ENCODE data around the gene WWP2. TPM values are rescaled to one million over a fixed set of nuclear protein-coding genes. Genes with fewer than 3 reads are reported as not detected.

WWP2 gene
- total RNA-seq, 1 donor from 2014 or later, result 38.8 TPM

DNA sequence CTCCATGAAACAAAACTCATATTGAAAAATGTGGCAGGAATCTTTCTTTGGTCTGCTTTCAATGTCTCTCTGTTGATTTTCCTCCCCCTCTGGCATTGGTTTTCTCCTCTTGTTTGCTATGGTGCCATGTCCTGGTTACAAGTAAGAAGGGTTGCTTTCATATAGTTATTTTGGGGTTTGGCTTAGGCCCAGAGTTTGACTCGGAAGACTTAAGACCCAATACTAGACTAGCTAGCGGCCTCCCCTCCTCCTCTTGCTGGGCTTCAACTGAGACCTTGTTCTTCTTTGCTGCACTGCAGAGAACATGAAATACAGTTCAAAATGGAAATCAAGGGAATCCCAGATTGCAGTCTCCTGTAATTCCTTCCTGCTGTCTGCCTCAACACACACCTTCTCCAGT is 159.0 kb downstream of the WWP2 start:
- H3K27ac Mint-ChIP-seq, result no peak overlapping the region
- H3K4me3 Mint-ChIP-seq, result no peak overlapping the region
- H3K27me3 Mint-ChIP-seq, result no peaks in the 10 kb centered on the region
- no peak for DNase-seq (ENCODE audit: extremely low spot score, unreplicated experiment)
- H3K9me3 Mint-ChIP-seq, result no peaks in the 10 kb centered on the region
- TF ChIP-seq CTCF (conservative IDR thresholded peaks at IDR 0.05), result no peak
- peaks cover 34% of the 10 kb centered on the region for H3K4me1 Mint-ChIP-seq (ENCODE audit: unreplicated experiment)
- H3K36me3 Mint-ChIP-seq, result peaks cover 11% of the 10 kb centered on the region

GRCh38 chr16:69922200-69922599 is 160.1 kb downstream of the WWP2 start:
- DNase-seq (ENCODE audit: extremely low spot score, unreplicated experiment), result no peak
- Mint-ChIP-seq H3K9me3 (no peaks in the 10 kb centered on the region), H3K4me3 (no peak overlapping the region), H3K27ac (no peak overlapping the region), H3K4me1 (ENCODE audit: unreplicated experiment) (peaks cover 28% of the 10 kb centered on the region), H3K27me3 (no peaks in the 10 kb centered on the region), H3K36me3 (peaks cover 7% of the 10 kb centered on the region)
- TF ChIP-seq CTCF (conservative IDR thresholded peaks at IDR 0.05), result no peak

DNA sequence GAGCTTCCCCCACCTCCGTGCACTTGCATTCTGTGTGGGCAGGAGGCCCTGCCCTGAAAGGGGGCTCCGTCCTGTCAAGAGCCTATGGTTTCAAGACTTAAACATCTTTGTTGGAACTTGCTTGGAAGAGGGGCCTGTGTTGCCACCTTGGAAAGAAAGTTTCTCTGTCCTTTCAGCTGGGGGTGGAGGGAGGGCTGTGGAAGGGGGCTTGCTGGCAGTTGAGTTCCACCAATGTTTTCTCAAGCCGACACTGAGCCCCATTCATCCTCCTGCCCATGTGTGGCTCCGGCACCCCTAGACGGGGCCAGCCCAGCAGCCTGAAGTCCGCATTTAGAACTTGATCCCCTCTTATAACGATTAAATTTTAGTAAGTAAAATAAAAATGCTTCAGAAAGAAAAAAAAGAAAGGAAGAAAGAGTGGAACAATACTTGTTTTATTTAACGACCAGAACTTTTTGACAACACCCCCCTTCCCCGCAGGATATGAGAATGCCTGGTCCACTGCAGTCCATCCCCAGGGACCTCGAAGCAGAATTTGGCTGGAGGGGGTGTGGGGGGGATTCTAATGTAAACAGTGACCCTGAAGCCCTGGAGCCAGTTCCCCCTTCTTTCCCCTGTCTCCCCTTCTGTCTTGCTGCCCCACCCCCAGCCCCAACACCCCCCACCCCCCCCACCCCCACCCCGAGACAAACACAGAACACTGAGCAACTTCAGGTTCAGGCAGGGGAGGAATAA is 162.1 kb downstream of the WWP2 start:
- Mint-ChIP-seq H3K27me3 (no peaks in the 10 kb centered on the region), H3K36me3 (peaks cover 3% of the 10 kb centered on the region), H3K27ac (peak overlapping the region; percentile 48), H3K4me1 (ENCODE audit: unreplicated experiment) (peaks cover 25% of the 10 kb centered on the region), H3K9me3 (no peaks in the 10 kb centered on the region), H3K4me3 (no peak overlapping the region)
- no peak for DNase-seq (ENCODE audit: extremely low spot score, unreplicated experiment)
- no peak for TF ChIP-seq CTCF (conservative IDR thresholded peaks at IDR 0.05)

GRCh38 chr16:69924777-69925191 is 162.7 kb downstream of the WWP2 start:
- no peak for DNase-seq (ENCODE audit: extremely low spot score, unreplicated experiment)
- Mint-ChIP-seq H3K36me3 (peaks cover 3% of the 10 kb centered on the region), H3K27ac (peak overlapping the region; percentile 54), H3K9me3 (no peaks in the 10 kb centered on the region), H3K4me3 (no peak overlapping the region), H3K4me1 (ENCODE audit: unreplicated experiment) (peaks cover 25% of the 10 kb centered on the region), H3K27me3 (no peaks in the 10 kb centered on the region)
- no peak for TF ChIP-seq CTCF (conservative IDR thresholded peaks at IDR 0.05)

DNA sequence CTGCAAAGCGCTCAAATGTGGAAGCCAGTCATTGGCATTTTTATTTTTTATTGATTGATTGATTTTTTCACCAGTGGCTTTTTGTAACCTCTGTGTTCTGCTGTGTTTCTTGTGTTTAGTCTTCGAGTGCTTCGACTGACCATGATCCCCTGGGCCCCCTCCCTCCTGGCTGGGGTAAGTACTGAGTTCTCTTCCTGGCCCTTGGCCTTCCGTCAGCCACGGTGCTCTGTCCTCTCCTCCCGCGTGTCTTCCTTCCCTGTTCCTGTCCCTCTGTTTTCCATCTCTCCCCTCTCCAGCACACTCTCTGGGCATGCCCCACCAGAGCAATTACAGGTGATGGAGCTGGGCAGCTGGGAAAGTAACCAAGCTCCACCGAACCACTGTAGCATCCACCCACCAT is 163.2 kb downstream of the WWP2 start:
- Mint-ChIP-seq H3K4me1 (ENCODE audit: unreplicated experiment) (peaks cover 25% of the 10 kb centered on the region), H3K27ac (peak overlapping the region; percentile 54), H3K36me3 (peaks cover 3% of the 10 kb centered on the region), H3K27me3 (no peaks in the 10 kb centered on the region), H3K9me3 (no peaks in the 10 kb centered on the region), H3K4me3 (peak overlapping the region; percentile 24)
- TF ChIP-seq CTCF (conservative IDR thresholded peaks at IDR 0.05), result no peak
- DNase-seq (ENCODE audit: extremely low spot score, unreplicated experiment), result no peak
